ENCODE data around the gene PDE8B.

PDE8B gene

DNA sequence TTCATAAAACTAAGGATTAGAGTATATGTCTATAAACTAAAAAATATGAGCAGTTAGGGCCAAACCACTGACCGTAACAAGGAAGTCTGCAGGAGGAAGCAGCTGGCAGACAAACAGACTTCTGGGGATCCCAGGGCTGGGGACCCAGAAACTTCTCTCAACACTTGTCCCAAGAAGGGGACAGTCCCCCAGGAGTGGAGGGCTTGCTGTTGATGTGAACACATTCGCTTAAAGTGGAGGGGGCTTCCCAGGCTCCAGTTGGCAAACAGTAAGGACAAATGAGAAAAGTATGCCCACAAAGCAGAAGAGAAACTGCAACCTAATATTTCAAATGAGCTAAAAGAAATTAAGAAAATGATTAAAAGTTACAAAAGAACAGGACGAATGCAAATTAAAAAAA is 83.7 kb downstream of the PDE8B start:
- Histone ChIP-seq H4K91ac (ENCODE audit: low read depth, low read length) (no peak overlapping the region), H3K4ac (ENCODE audit: low read depth, low read length) (no peak overlapping the region), H2AFZ (ENCODE audit: insufficient read depth, low read length, poor library complexity) (no peak overlapping the region), H2AK5ac (ENCODE audit: low read length) (no peak overlapping the region), H3K79me2 (ENCODE audit: control insufficient read depth, insufficient read depth, low read length, poor library complexity) (no peaks in the 10 kb centered on the region), H3K18ac (ENCODE audit: low read length) (no peak overlapping the region), H3K9me3 (ENCODE audit: insufficient read depth, low read depth, low read length) (no peaks in the 10 kb centered on the region), H3K23ac (ENCODE audit: low read length) (no peak overlapping the region), H2BK5ac (ENCODE audit: low read depth, low read length, poor library complexity) (no peak overlapping the region), H2BK120ac (ENCODE audit: insufficient read depth, low read length, poor library complexity) (no peak overlapping the region), H3K36me3 (ENCODE audit: control insufficient read depth in 1 of 2, insufficient read depth in 2 of 2, low read length in 2 of 2) (no peaks in the 10 kb centered on the region), H3K9ac (ENCODE audit: low read length) (no peak overlapping the region), H3K27ac (ENCODE audit: low read depth, low read length) (no peak overlapping the region), H3K4me1 (ENCODE audit: control insufficient read depth in 1 of 2, insufficient read depth in 2 of 2, low read length in 2 of 2) (no peaks in the 10 kb centered on the region), H3K79me1 (ENCODE audit: low read length) (no peaks in the 10 kb centered on the region), H2BK12ac (ENCODE audit: low read length) (no peak overlapping the region), H3K4me3 (ENCODE audit: low read depth, low read length) (no peak overlapping the region), H4K8ac (ENCODE audit: low read depth, low read length) (no peak overlapping the region), H3K27me3 (ENCODE audit: insufficient read depth, low read length) (no peaks in the 10 kb centered on the region), H3K14ac (ENCODE audit: low read length) (no peak overlapping the region), H4K12ac (ENCODE audit: low read depth, low read length) (no peak overlapping the region), H3K4me2 (ENCODE audit: low read length) (no peak overlapping the region)
- WGBS (ENCODE audit: extremely low coverage, insufficient coverage, insufficient read length), result no CpG with 5 or more reads among the region's 3 CpGs
- DNase-seq, result no peak

DNA sequence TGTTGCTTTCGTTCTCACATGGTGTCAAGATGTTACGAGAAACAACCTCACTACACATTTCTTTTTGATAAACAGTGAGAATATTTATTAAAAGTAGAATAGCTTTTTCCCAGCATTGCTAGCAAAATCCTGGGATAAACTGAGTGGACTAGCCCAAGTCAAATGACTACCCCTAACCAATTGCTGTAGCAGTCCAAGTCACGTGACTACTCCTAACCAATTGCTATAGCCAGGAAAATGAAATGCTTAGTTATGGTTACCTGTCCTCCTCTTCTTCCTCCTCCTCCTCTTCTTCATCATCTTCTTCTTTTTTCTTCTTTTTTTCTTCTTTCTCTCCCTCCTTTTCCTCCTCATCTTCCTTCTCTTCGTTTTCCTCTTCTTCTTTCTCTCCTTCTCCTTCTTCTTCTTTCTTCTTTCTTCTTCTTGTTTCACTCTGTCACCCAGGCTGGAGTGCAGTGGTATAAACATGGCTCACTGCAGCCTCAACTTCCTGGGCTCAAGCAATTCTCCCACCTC is 85.4 kb downstream of the PDE8B start:
- Histone ChIP-seq H3K4ac (ENCODE audit: low read depth, low read length) (no peak overlapping the region), H3K18ac (ENCODE audit: low read length) (no peak overlapping the region), H3K27me3 (ENCODE audit: insufficient read depth, low read length) (no peaks in the 10 kb centered on the region), H3K27ac (ENCODE audit: low read depth, low read length) (no peak overlapping the region), H2AFZ (ENCODE audit: insufficient read depth, low read length, poor library complexity) (no peak overlapping the region), H3K36me3 (ENCODE audit: control insufficient read depth in 1 of 2, insufficient read depth in 2 of 2, low read length in 2 of 2) (no peaks in the 10 kb centered on the region), H3K14ac (ENCODE audit: low read length) (no peak overlapping the region), H4K8ac (ENCODE audit: low read depth, low read length) (no peak overlapping the region), H3K79me2 (ENCODE audit: control insufficient read depth, insufficient read depth, low read length, poor library complexity) (no peaks in the 10 kb centered on the region), H4K91ac (ENCODE audit: low read depth, low read length) (no peak overlapping the region), H3K9ac (ENCODE audit: low read length) (no peak overlapping the region), H3K79me1 (ENCODE audit: low read length) (no peaks in the 10 kb centered on the region), H3K9me3 (ENCODE audit: insufficient read depth, low read depth, low read length) (no peaks in the 10 kb centered on the region), H2BK120ac (ENCODE audit: insufficient read depth, low read length, poor library complexity) (no peak overlapping the region), H2AK5ac (ENCODE audit: low read length) (no peak overlapping the region), H2BK5ac (ENCODE audit: low read depth, low read length, poor library complexity) (no peak overlapping the region), H3K23ac (ENCODE audit: low read length) (no peak overlapping the region), H3K4me2 (ENCODE audit: low read length) (no peak overlapping the region), H2BK12ac (ENCODE audit: low read length) (no peak overlapping the region), H4K12ac (ENCODE audit: low read depth, low read length) (no peak overlapping the region), H3K4me1 (ENCODE audit: control insufficient read depth in 1 of 2, insufficient read depth in 2 of 2, low read length in 2 of 2) (no peaks in the 10 kb centered on the region), H3K4me3 (ENCODE audit: low read depth, low read length) (no peak overlapping the region)
- WGBS (ENCODE audit: extremely low coverage, insufficient coverage, insufficient read length), result 100% methylated on average over 1 of the region's 4 CpGs
- no peak for DNase-seq

- Histone ChIP-seq H2AFZ (ENCODE audit: insufficient read depth, low read length, poor library complexity) (no peak overlapping the region), H4K12ac (ENCODE audit: low read depth, low read length) (no peak overlapping the region), H3K79me1 (ENCODE audit: low read length) (no peaks in the 10 kb centered on the region), H3K4ac (ENCODE audit: low read depth, low read length) (no peak overlapping the region), H3K14ac (ENCODE audit: low read length) (no peak overlapping the region), H3K9me3 (ENCODE audit: insufficient read depth, low read depth, low read length) (no peaks in the 10 kb centered on the region), H3K27ac (ENCODE audit: low read depth, low read length) (no peak overlapping the region), H2AK5ac (ENCODE audit: low read length) (no peak overlapping the region), H3K23ac (ENCODE audit: low read length) (no peak overlapping the region), H3K4me1 (ENCODE audit: control insufficient read depth in 1 of 2, insufficient read depth in 2 of 2, low read length in 2 of 2) (no peaks in the 10 kb centered on the region), H3K18ac (ENCODE audit: low read length) (no peak overlapping the region), H3K4me3 (ENCODE audit: low read depth, low read length) (no peak overlapping the region), H3K9ac (ENCODE audit: low read length) (no peak overlapping the region), H3K4me2 (ENCODE audit: low read length) (no peak overlapping the region), H2BK120ac (ENCODE audit: insufficient read depth, low read length, poor library complexity) (no peak overlapping the region), H2BK12ac (ENCODE audit: low read length) (no peak overlapping the region), H3K79me2 (ENCODE audit: control insufficient read depth, insufficient read depth, low read length, poor library complexity) (no peaks in the 10 kb centered on the region), H3K36me3 (ENCODE audit: control insufficient read depth in 1 of 2, insufficient read depth in 2 of 2, low read length in 2 of 2) (no peaks in the 10 kb centered on the region), H4K91ac (ENCODE audit: low read depth, low read length) (no peak overlapping the region), H4K8ac (ENCODE audit: low read depth, low read length) (no peak overlapping the region), H2BK5ac (ENCODE audit: low read depth, low read length, poor library complexity) (no peak overlapping the region), H3K27me3 (ENCODE audit: insufficient read depth, low read length) (no peaks in the 10 kb centered on the region)
- no peak for DNase-seq
- WGBS (ENCODE audit: extremely low coverage, insufficient coverage, insufficient read length), result no CpG with 5 or more reads among the region's 3 CpGs
Measured at GRCh38 chr5:77298146-77298545, 87.7 kb downstream of the PDE8B start.

- Histone ChIP-seq H3K36me3 (ENCODE audit: control insufficient read depth in 1 of 2, insufficient read depth in 2 of 2, low read length in 2 of 2) (no peaks in the 10 kb centered on the region), H2BK120ac (ENCODE audit: insufficient read depth, low read length, poor library complexity) (no peak overlapping the region), H4K8ac (ENCODE audit: low read depth, low read length) (no peak overlapping the region), H3K4me2 (ENCODE audit: low read length) (no peak overlapping the region), H3K4me3 (ENCODE audit: low read depth, low read length) (no peak overlapping the region), H3K79me1 (ENCODE audit: low read length) (no peaks in the 10 kb centered on the region), H3K9ac (ENCODE audit: low read length) (no peak overlapping the region), H2AFZ (ENCODE audit: insufficient read depth, low read length, poor library complexity) (no peak overlapping the region), H3K14ac (ENCODE audit: low read length) (no peak overlapping the region), H3K18ac (ENCODE audit: low read length) (no peak overlapping the region), H2BK12ac (ENCODE audit: low read length) (no peak overlapping the region), H4K12ac (ENCODE audit: low read depth, low read length) (no peak overlapping the region), H3K27me3 (ENCODE audit: insufficient read depth, low read length) (no peaks in the 10 kb centered on the region), H3K4me1 (ENCODE audit: control insufficient read depth in 1 of 2, insufficient read depth in 2 of 2, low read length in 2 of 2) (no peaks in the 10 kb centered on the region), H3K79me2 (ENCODE audit: control insufficient read depth, insufficient read depth, low read length, poor library complexity) (no peaks in the 10 kb centered on the region), H4K91ac (ENCODE audit: low read depth, low read length) (no peak overlapping the region), H3K27ac (ENCODE audit: low read depth, low read length) (no peak overlapping the region), H2BK5ac (ENCODE audit: low read depth, low read length, poor library complexity) (no peak overlapping the region), H3K9me3 (ENCODE audit: insufficient read depth, low read depth, low read length) (no peaks in the 10 kb centered on the region), H3K4ac (ENCODE audit: low read depth, low read length) (no peak overlapping the region), H2AK5ac (ENCODE audit: low read length) (no peak overlapping the region), H3K23ac (ENCODE audit: low read length) (no peak overlapping the region)
- DNase-seq, result no peak
- no CpG with 5 or more reads among the region's 3 CpGs for WGBS (ENCODE audit: extremely low coverage, insufficient coverage, insufficient read length)
Measured at GRCh38 chr5:77300451-77300850, 90.0 kb downstream of the PDE8B start.

Data from trophoblast cell (in vitro differentiated cells and primary cell).